Sigmoid colon (tissue), 4 donors: ENCODE data around the gene PRR23C.

Source experiments
- EP300 ChIP-seq, 4 donors: sonication (generic); formaldehyde crosslinking; IDR thresholded peaks; one replicate each; pipeline ENCODE4 v1.6.1; 2017; ENCODE audit warnings: antibody characterized with exemption in 4 of 4
- POLR2A ChIP-seq, 2 donors: fragments of 450-650 bp; IDR thresholded peaks; one replicate each; pipeline ENCODE4 v1.6.1; 2016; ENCODE audit warnings: antibody characterized with exemption in 2 of 2, mild to moderate bottlenecking in 2 of 2, moderate library complexity in 2 of 2
- POLR2AphosphoS5 ChIP-seq, 4 donors: sonication (generic); formaldehyde crosslinking; IDR thresholded peaks; one replicate each; pipeline ENCODE4 v1.6.1; 2017; ENCODE audit warnings: antibody characterized with exemption in 4 of 4
- TF ChIP-seq, protein P1 (sequence below), 4 experiments: fragments of 450-650 bp in 3 of 4; fragments of 200-600 bp in 1 of 4; IDR thresholded peaks; one replicate each; pipeline ENCODE4 v1.5.1; 2016 to 2019; ENCODE audit warnings: antibody characterized with exemption in 4 of 4, mild to moderate bottlenecking in 3 of 4, moderate library complexity in 2 of 4

DNA sequence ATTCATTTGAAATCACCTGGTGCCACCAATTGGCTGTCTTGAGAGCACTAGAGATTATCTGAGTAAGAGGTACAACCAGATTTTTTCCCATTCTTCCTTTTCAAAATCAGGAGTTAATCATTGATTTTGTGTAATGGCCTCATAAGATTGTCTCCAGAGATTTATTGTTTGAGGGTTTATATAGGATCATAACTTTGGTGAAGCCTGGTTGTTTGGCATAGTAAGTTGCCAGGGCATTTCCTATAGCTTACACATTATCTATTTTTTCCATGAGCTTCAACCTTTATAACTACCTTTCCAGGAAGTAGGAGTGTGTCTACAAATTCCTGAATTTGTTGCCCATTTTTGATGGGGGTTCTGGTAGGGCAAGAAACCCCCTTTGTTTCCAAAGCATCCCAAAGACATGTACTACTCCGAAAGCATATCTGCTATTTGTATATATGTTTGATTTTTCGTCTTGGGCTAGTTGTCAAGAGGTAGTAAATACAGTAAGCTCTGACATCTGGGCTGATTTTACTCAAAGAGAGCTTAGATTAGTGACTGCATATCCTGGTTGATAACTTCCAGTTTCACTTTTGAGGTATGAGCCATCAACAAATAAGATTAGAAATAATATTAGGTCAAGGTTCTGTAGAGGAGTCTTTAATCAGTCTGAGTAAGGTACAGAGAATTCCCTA, 12.2 kb downstream of the PRR23C start:
- TF ChIP-seq POLR2AphosphoS5 (IDR thresholded peaks at IDR 0.05) (no peak), POLR2A (IDR thresholded peaks at IDR 0.05) (no peak), EP300 (IDR thresholded peaks at IDR 0.05) (no peak)
- TF ChIP-seq, protein P1, sequence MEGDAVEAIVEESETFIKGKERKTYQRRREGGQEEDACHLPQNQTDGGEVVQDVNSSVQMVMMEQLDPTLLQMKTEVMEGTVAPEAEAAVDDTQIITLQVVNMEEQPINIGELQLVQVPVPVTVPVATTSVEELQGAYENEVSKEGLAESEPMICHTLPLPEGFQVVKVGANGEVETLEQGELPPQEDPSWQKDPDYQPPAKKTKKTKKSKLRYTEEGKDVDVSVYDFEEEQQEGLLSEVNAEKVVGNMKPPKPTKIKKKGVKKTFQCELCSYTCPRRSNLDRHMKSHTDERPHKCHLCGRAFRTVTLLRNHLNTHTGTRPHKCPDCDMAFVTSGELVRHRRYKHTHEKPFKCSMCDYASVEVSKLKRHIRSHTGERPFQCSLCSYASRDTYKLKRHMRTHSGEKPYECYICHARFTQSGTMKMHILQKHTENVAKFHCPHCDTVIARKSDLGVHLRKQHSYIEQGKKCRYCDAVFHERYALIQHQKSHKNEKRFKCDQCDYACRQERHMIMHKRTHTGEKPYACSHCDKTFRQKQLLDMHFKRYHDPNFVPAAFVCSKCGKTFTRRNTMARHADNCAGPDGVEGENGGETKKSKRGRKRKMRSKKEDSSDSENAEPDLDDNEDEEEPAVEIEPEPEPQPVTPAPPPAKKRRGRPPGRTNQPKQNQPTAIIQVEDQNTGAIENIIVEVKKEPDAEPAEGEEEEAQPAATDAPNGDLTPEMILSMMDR (IDR thresholded peaks at IDR 0.05), result no peak
